SU-DHL-6 (cell line): ENCODE results near the gene SREBF2.

Experiments
- H2AFZ ChIP-seq: fragments of 200-600 bp; sonication (generic); 2 replicates; pipeline ENCODE4 v1.6.1; 2014; ENCODE audit warnings: low read depth, mild to moderate bottlenecking, moderate library complexity, mixed read lengths, antibody characterized with exemption, low read length; ENCODE audit not compliant: severe bottlenecking
- H3F3A ChIP-seq: fragments of 200-600 bp; shearing (Covaris generic); 2 replicates; pipeline ENCODE4 v1.6.0; 2016; ENCODE audit warnings: antibody characterized with exemption, mild to moderate bottlenecking; ENCODE audit not compliant: insufficient read depth
- H3K27ac ChIP-seq: fragments of 200-600 bp; sonication (generic); 2 replicates; pipeline ENCODE4 v1.5.1; 2016; ENCODE audit warnings: low read depth, mild to moderate bottlenecking, low read length, moderate library complexity, mixed read lengths
- H3K27me3 ChIP-seq: fragments of 200-600 bp; sonication (generic), shearing (Covaris generic); 2 replicates; pipeline ENCODE4 v1.6.0; 2014; ENCODE audit warnings: mild to moderate bottlenecking, low read length
- H3K36me3 ChIP-seq: fragments of 200-600 bp; sonication (generic); 2 replicates; pipeline ENCODE4 v1.6.1; 2014; ENCODE audit warnings: mild to moderate bottlenecking, low read length, mixed read lengths
- H3K4me2 ChIP-seq: fragments of 300-600, 200-600 bp; shearing (Covaris generic), sonication (generic); 2 replicates; pipeline ENCODE4 v1.6.0; 2014; ENCODE audit warnings: low read length, low read depth, mild to moderate bottlenecking; ENCODE audit not compliant: poor library complexity, severe bottlenecking
- H3K4me3 ChIP-seq: fragments of 200-600 bp; sonication (generic); 2 replicates; pipeline ENCODE4 v1.5.1; 2014; ENCODE audit warnings: antibody characterized with exemption, low read length, mild to moderate bottlenecking, mixed read lengths; ENCODE audit not compliant: insufficient read depth, poor library complexity, severe bottlenecking
- H3K79me2 ChIP-seq: fragments of 200-600 bp; sonication (generic); 2 replicates; pipeline ENCODE4 v1.6.1; 2014; ENCODE audit warnings: mild to moderate bottlenecking, low read length, moderate library complexity; ENCODE audit not compliant: insufficient read depth
- H3K9ac ChIP-seq: fragments of 200-600 bp; sonication (generic); 2 replicates; pipeline ENCODE4 v1.7.0; 2014; ENCODE audit warnings: mild to moderate bottlenecking, low read length
- H3K9me2 ChIP-seq: fragments of 200-600 bp; sonication (generic); replicated peaks from 2 replicates; pipeline ENCODE4 v1.6.1; 2014; ENCODE audit warnings: low read length; ENCODE audit not compliant: insufficient read depth
- H3K9me3 ChIP-seq: fragments of 200-600 bp; sonication (generic); 2 replicates; pipeline ENCODE4 v1.6.1; 2014; ENCODE audit warnings: low read length, mixed read lengths; ENCODE audit not compliant: insufficient read depth
- H4K20me1 ChIP-seq: fragments of 200-600 bp; sonication (generic); 2 replicates; pipeline ENCODE4 v1.6.1; 2014; ENCODE audit warnings: low read depth, mild to moderate bottlenecking, antibody characterized with exemption, low read length, moderate library complexity, mixed read lengths
- EZH2phosphoT487 ChIP-seq: fragments of 200-600 bp; sonication (generic), shearing (Covaris generic); conservative IDR thresholded peaks from 2 replicates; pipeline ENCODE4 v1.6.1; 2018; ENCODE audit warnings: mild to moderate bottlenecking, antibody characterized with exemption, low read length, moderate library complexity, mixed read lengths
- TF ChIP-seq, protein P1 (sequence below): fragments of 200-600 bp; sonication (generic); IDR thresholded peaks from one replicate; pipeline ENCODE4 v1.5.1; 2017; ENCODE audit warnings: antibody characterized with exemption, mild to moderate bottlenecking, low read length, moderate library complexity; ENCODE audit not compliant: insufficient read depth, poor library complexity, severe bottlenecking

Gene SREBF2

DNA sequence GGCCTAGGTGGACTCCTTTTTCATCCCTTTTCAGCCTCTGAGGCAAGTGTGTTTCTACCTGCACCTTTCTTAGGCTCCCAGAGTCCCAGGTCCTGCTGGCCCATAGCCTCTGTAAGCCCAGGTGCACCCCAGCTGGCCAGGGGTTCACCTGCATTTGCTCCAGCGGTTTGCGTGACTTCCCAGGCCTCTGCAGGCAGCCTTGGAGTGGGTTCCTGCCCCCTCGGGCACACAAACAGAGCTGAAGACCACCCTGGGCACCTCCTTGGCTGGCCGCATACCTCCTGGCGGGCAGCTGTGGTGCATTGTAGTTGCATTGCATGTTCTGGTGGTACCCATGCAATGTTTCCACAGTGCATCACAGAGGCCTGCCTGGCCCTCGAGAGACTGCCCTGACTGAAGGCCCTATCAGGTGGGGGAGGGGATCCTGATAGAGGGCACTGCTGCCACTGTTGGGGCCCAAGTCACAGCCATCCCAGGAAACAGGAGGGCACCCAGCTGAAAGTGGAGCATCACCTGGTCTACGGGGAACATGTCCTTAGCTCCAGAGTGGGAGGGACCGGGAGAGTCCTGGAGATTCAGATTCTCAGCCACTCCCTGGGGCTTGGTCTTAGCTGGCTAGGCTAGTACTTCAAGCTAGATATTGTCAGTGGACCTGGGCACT lies 67.9 kb downstream of the SREBF2 start:
- Histone ChIP-seq H3K4me2 (no peak overlapping the region), H3K79me2 (no peaks in the 10 kb centered on the region), H3K9ac (no peak overlapping the region), H3F3A (no peaks in the 10 kb centered on the region), H2AFZ (no peak overlapping the region), H3K27ac (no peak overlapping the region), H3K9me2 (no peaks in the 10 kb centered on the region), H3K27me3 (no peaks in the 10 kb centered on the region), H3K4me3 (no peak overlapping the region), H3K36me3 (peaks cover 6% of the 10 kb centered on the region), H4K20me1 (no peaks in the 10 kb centered on the region), H3K9me3 (no peaks in the 10 kb centered on the region)
- TF ChIP-seq, protein P1, sequence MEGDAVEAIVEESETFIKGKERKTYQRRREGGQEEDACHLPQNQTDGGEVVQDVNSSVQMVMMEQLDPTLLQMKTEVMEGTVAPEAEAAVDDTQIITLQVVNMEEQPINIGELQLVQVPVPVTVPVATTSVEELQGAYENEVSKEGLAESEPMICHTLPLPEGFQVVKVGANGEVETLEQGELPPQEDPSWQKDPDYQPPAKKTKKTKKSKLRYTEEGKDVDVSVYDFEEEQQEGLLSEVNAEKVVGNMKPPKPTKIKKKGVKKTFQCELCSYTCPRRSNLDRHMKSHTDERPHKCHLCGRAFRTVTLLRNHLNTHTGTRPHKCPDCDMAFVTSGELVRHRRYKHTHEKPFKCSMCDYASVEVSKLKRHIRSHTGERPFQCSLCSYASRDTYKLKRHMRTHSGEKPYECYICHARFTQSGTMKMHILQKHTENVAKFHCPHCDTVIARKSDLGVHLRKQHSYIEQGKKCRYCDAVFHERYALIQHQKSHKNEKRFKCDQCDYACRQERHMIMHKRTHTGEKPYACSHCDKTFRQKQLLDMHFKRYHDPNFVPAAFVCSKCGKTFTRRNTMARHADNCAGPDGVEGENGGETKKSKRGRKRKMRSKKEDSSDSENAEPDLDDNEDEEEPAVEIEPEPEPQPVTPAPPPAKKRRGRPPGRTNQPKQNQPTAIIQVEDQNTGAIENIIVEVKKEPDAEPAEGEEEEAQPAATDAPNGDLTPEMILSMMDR: no peak
- no peak for TF ChIP-seq EZH2phosphoT487

DNA sequence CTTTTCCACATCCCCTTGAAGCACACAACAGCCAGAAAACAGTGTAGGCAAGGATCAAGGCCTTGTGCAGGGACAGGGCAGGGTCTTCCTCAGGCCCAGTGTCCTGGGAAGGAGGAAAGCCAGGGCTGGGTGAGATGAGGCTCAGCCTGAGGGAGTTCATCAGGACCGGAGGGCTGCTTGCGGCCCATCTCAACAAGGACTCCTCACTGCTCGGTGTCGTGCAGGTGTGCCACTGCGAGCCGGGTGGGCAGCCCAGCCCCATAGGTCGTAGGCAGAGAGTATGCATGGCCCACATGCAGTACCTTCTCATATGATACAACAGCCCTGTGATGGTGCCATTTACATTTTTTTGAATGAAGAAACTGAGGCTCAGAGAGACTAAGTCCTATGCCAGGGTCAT lies 69.1 kb downstream of the SREBF2 start:
- Histone ChIP-seq H3K79me2 (no peaks in the 10 kb centered on the region), H3K9me2 (no peaks in the 10 kb centered on the region), H3K9me3 (no peaks in the 10 kb centered on the region), H4K20me1 (no peaks in the 10 kb centered on the region), H3K9ac (no peak overlapping the region), H3K4me2 (no peak overlapping the region), H3K27ac (no peak overlapping the region), H2AFZ (no peak overlapping the region), H3F3A (no peaks in the 10 kb centered on the region; the same call in 1 of the 2 replicates), H3K4me3 (no peak overlapping the region), H3K27me3 (no peaks in the 10 kb centered on the region), H3K36me3 (peaks cover 6% of the 10 kb centered on the region)
- TF ChIP-seq, protein P1: no peak
- TF ChIP-seq EZH2phosphoT487: no peak

- Histone ChIP-seq H3K27ac (no peak overlapping the region), H3K36me3 (peaks cover 6% of the 10 kb centered on the region), H3F3A (no peaks in the 10 kb centered on the region; the same call in 1 of the 2 replicates), H3K9me2 (no peaks in the 10 kb centered on the region), H3K9me3 (no peaks in the 10 kb centered on the region), H3K79me2 (no peaks in the 10 kb centered on the region), H4K20me1 (no peaks in the 10 kb centered on the region), H3K4me2 (no peak overlapping the region), H2AFZ (no peak overlapping the region), H3K4me3 (no peak overlapping the region), H3K9ac (no peak overlapping the region), H3K27me3 (no peaks in the 10 kb centered on the region)
- TF ChIP-seq, protein P1: no peak
- TF ChIP-seq EZH2phosphoT487: no peak
Observed at GRCh38 chr22:41902932-41903421, 70.1 kb downstream of the SREBF2 start.
